Measurements from ENCODE around the gene AGPAT4.
"Not testable (repeated sequence)": the region's sequence is repeated elsewhere in the genome, so short reads cannot be mapped to it uniquely, and the experiment has no call there.

GRCh38 chr6:161309774-161310173 lies 35.9 kb upstream of the AGPAT4 start:
- not testable (repeated sequence) for TF ChIP-seq ZNF446 (CRISPR knock-in tag; IDR thresholded peaks at IDR 0.05); POLR2A (IDR thresholded peaks at IDR 0.05; ENCODE audit: insufficient read depth in 1 of 2, low read depth in 2 of 2, low read length in 2 of 2); ZMYM3 (CRISPR knock-in tag; IDR thresholded peaks at IDR 0.05)

Measured in HepG2 (cell line).